HepG2 (cell line): ENCODE data around the gene MTOR. TPM values are rescaled to one million over a fixed set of nuclear protein-coding genes. Genes with fewer than 3 reads are reported as not detected.

ENCODE experiments used
- BRCA1 ChIP-seq: sonication (generic); formaldehyde crosslinking; IDR thresholded peaks from 2 replicates; pipeline ENCODE4 v1.4.0; 2020; ENCODE audit warnings: missing genetic modification reagents
- HOXD1 ChIP-seq: sonication (generic); formaldehyde crosslinking; IDR thresholded peaks from 2 replicates; pipeline ENCODE4 v1.5.0; 2020; ENCODE audit warnings: missing genetic modification reagents
- KLF16 ChIP-seq, 2 experiments: sonication (generic) in 1 of 2; formaldehyde crosslinking in 1 of 2; IDR thresholded peaks; 2 replicates each; pipeline versions ENCODE4 v1.6.1 to v1.8.0; 2016 to 2023; ENCODE audit warnings: missing genetic modification reagents in 2 of 2, missing compliant biosample characterization in 1 of 2
- PCBP1 ChIP-seq: fragments of 200-400 bp; formaldehyde crosslinking; IDR thresholded peaks from 2 replicates; pipeline ENCODE4 v1.6.1; 2017; ENCODE audit warnings: mild to moderate bottlenecking, low read depth, low read length, borderline replicate concordance
- REPIN1 ChIP-seq: sonication (generic); formaldehyde crosslinking; IDR thresholded peaks from 2 replicates; pipeline ENCODE4 v1.8.0; 2022; ENCODE audit warnings: missing genetic modification reagents, low read depth, mild to moderate bottlenecking, borderline replicate concordance
- RXRB ChIP-seq: IDR thresholded peaks from 2 replicates; pipeline ENCODE4 v1.6.1; 2016; ENCODE audit warnings: borderline replicate concordance, missing genetic modification reagents, missing compliant biosample characterization
- SALL1 ChIP-seq: sonication (generic); formaldehyde crosslinking; IDR thresholded peaks from 2 replicates; pipeline ENCODE4 v1.8.0; 2022; ENCODE audit warnings: mild to moderate bottlenecking, missing genetic modification reagents
- SNAPC5 ChIP-seq: sonication (generic); formaldehyde crosslinking; IDR thresholded peaks from 2 replicates; pipeline ENCODE4 v1.8.1; 2023; ENCODE audit warnings: mild to moderate bottlenecking, missing genetic modification reagents, borderline replicate concordance
- SP140L ChIP-seq: sonication (generic); formaldehyde crosslinking; IDR thresholded peaks from 2 replicates; pipeline ENCODE4 v1.4.0; 2020; ENCODE audit warnings: missing genetic modification reagents, borderline replicate concordance
- TCF7 ChIP-seq: sonication (generic); IDR thresholded peaks from 2 replicates; pipeline ENCODE4 v1.6.1; 2016; ENCODE audit warnings: antibody characterized with exemption, low read depth
- ZNF205 ChIP-seq: IDR thresholded peaks from 2 replicates; pipeline ENCODE4 v1.6.1; 2018; ENCODE audit warnings: missing biosample characterization, missing genetic modification reagents
- ZNF563 ChIP-seq: sonication (generic); formaldehyde crosslinking; IDR thresholded peaks from 2 replicates; pipeline ENCODE4 v1.8.0; 2022; ENCODE audit warnings: mild to moderate bottlenecking, moderate library complexity, missing genetic modification reagents
- ZNF619 ChIP-seq: sonication (generic); formaldehyde crosslinking; IDR thresholded peaks from 2 replicates; pipeline ENCODE4 v1.4.0; 2020; ENCODE audit warnings: mild to moderate bottlenecking, missing genetic modification reagents
- ZNF800 ChIP-seq: sonication (generic); formaldehyde crosslinking; IDR thresholded peaks from 2 replicates; pipeline ENCODE4 v1.4.0; 2020; ENCODE audit warnings: missing genetic modification reagents
- polyA plus RNA-seq, 8 experiments: library from polyadenylated mRNA; depleted of rRNA in 3 of 8; stranded (reverse) in 7 of 8; unstranded in 1 of 8; fragments of >200 nt; fragmentation: Illumina TruSeq in 4 of 8; extraction: Trizol in 4 of 8; gene quantifications; 2 replicates each; pipeline versions ENCODE4 v1.2.1 to v1.2.3, GENCODE V29; 2011 to 2016; ENCODE audit warnings: low read depth in 4 of 8, missing spikeins in 1 of 8, mixed read lengths in 1 of 8; ENCODE audit not compliant: insufficient read depth in 1 of 8
- total RNA-seq, 5 experiments: library from RNA; depleted of rRNA; stranded (reverse); fragments of >200 nt; fragmentation: Illumina TruSeq; extraction: Trizol; gene quantifications; 2 replicates each; pipeline ENCODE4 v1.2.3, GENCODE V29; 2016; ENCODE audit warnings: low read depth in 1 of 5
- TF ChIP-seq, protein P1 (sequence below): sonication (generic); formaldehyde crosslinking; IDR thresholded peaks from 2 replicates; pipeline ENCODE4 v1.4.0; 2020; ENCODE audit warnings: mild to moderate bottlenecking, missing genetic modification reagents
- TF ChIP-seq, protein P2 (sequence below): sonication (generic); formaldehyde crosslinking; IDR thresholded peaks from 2 replicates; pipeline ENCODE4 v1.5.0; 2020; ENCODE audit warnings: mild to moderate bottlenecking, missing genetic modification reagents
- TF ChIP-seq, protein P3 (sequence below): IDR thresholded peaks from 2 replicates; pipeline ENCODE4 v1.6.1; 2016; ENCODE audit warnings: mild to moderate bottlenecking
- TF ChIP-seq, protein P4 (sequence below): IDR thresholded peaks from 2 replicates; pipeline ENCODE4 v1.6.1; 2016; ENCODE audit warnings: low read depth, control low read depth

The MTOR gene
- total and polyA plus RNA-seq, 2 of the 13 experiments (the other 11 are each of a cell fraction or from before 2014, with no cell fraction given), result 24.6 to 34.6 TPM

- no peak for TF ChIP-seq SP140L (CRISPR knock-in tag)
- TF ChIP-seq ZNF800, result 0 out of 2 replicates have a peak, but pooled peaks have one; percentile 27
- TF ChIP-seq, protein P1, sequence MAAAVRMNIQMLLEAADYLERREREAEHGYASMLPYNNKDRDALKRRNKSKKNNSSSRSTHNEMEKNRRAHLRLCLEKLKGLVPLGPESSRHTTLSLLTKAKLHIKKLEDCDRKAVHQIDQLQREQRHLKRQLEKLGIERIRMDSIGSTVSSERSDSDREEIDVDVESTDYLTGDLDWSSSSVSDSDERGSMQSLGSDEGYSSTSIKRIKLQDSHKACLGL (CRISPR knock-in tag), result no peak
- TF ChIP-seq, protein P2, sequence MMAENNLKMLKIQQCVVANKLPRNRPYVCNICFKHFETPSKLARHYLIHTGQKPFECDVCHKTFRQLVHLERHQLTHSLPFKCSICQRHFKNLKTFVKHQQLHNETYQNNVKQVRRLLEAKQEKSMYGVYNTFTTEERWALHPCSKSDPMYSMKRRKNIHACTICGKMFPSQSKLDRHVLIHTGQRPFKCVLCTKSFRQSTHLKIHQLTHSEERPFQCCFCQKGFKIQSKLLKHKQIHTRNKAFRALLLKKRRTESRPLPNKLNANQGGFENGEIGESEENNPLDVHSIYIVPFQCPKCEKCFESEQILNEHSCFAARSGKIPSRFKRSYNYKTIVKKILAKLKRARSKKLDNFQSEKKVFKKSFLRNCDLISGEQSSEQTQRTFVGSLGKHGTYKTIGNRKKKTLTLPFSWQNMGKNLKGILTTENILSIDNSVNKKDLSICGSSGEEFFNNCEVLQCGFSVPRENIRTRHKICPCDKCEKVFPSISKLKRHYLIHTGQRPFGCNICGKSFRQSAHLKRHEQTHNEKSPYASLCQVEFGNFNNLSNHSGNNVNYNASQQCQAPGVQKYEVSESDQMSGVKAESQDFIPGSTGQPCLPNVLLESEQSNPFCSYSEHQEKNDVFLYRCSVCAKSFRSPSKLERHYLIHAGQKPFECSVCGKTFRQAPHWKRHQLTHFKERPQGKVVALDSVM (CRISPR knock-in tag), result no peak
- no peak for TF ChIP-seq SNAPC5 (CRISPR knock-in tag)
- no peak for TF ChIP-seq RXRB (CRISPR knock-in tag)
- TF ChIP-seq REPIN1 (CRISPR knock-in tag), result no peak
- TF ChIP-seq, protein P3, sequence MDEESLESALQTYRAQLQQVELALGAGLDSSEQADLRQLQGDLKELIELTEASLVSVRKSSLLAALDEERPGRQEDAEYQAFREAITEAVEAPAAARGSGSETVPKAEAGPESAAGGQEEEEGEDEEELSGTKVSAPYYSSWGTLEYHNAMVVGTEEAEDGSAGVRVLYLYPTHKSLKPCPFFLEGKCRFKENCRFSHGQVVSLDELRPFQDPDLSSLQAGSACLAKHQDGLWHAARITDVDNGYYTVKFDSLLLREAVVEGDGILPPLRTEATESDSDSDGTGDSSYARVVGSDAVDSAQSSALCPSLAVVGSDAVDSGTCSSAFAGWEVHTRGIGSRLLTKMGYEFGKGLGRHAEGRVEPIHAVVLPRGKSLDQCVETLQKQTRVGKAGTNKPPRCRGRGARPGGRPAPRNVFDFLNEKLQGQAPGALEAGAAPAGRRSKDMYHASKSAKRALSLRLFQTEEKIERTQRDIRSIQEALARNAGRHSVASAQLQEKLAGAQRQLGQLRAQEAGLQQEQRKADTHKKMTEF, result no peak
- no peak for TF ChIP-seq PCBP1
- TF ChIP-seq BRCA1, result 0 out of 2 replicates have a peak, but pooled peaks have one; percentile 70
- no peak for TF ChIP-seq ZNF563 (CRISPR knock-in tag)
- no peak for TF ChIP-seq ZNF619
- peak; percentile 57; the same call in 1 of the 2 replicates for TF ChIP-seq HOXD1
- TF ChIP-seq, protein P4, sequence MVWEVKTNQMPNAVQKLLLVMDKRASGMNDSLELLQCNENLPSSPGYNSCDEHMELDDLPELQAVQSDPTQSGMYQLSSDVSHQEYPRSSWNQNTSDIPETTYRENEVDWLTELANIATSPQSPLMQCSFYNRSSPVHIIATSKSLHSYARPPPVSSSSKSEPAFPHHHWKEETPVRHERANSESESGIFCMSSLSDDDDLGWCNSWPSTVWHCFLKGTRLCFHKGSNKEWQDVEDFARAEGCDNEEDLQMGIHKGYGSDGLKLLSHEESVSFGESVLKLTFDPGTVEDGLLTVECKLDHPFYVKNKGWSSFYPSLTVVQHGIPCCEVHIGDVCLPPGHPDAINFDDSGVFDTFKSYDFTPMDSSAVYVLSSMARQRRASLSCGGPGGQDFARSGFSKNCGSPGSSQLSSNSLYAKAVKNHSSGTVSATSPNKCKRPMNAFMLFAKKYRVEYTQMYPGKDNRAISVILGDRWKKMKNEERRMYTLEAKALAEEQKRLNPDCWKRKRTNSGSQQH (CRISPR knock-in tag), result no peak
- no peak for TF ChIP-seq KLF16 (CRISPR knock-in tag; IDR thresholded peaks at IDR 0.05)
- no peak for TF ChIP-seq ZNF205
- TF ChIP-seq SALL1, result no peak; the same call in 1 of the 2 replicates
- no peak for TF ChIP-seq TCF7
These were observed 202.2 kb downstream of the MTOR start, which contains the start of gene SRM (continued) for GRCh38 chr1:11059968-11060830.
